HepG2 (cell line): ENCODE measurements around the gene ACSL5. TPM values are rescaled to one million over a fixed set of nuclear protein-coding genes. Genes with fewer than 3 reads are reported as not detected.
A peak's percentile ranks its signal among the peaks of the same experiment; 100 is the strongest.

Experiments used
- CHD2 ChIP-seq: IDR thresholded peaks from 2 replicates; pipeline ENCODE4 v1.6.1; 2011; ENCODE audit warnings: low read depth, low read length, improper control_type of control experiment
- EED ChIP-seq: sonication (generic); formaldehyde crosslinking; IDR thresholded peaks from 2 replicates; pipeline ENCODE4 v1.5.0; 2020; ENCODE audit warnings: mild to moderate bottlenecking, missing genetic modification reagents
- LCORL ChIP-seq, 2 experiments: fragments of 450-650 bp in 1 of 2; sonication (generic) in 1 of 2; formaldehyde crosslinking in 1 of 2; IDR thresholded peaks; 2 replicates each; pipeline versions ENCODE4 v1.5.0 to v1.6.1; 2017 to 2020; ENCODE audit warnings: antibody characterized with exemption in 1 of 2, missing genetic modification reagents in 1 of 2
- SIN3A ChIP-seq: IDR thresholded peaks from 2 replicates; pipeline ENCODE4 v1.6.1; 2011; ENCODE audit warnings: low read depth, mild to moderate bottlenecking, control low read depth, low read length, borderline replicate concordance
- TMF1 ChIP-seq: sonication (generic); formaldehyde crosslinking; IDR thresholded peaks from 2 replicates; pipeline ENCODE4 v1.8.1; 2022; ENCODE audit warnings: low read depth, missing genetic modification reagents
- ZNF282 ChIP-seq: fragments of 450-650 bp; IDR thresholded peaks from 2 replicates; pipeline ENCODE4 v1.6.1; 2018; ENCODE audit not compliant: partially characterized antibody
- ZNF484 ChIP-seq: sonication (generic); formaldehyde crosslinking; IDR thresholded peaks from 2 replicates; pipeline ENCODE4 v1.5.1; 2020; ENCODE audit warnings: mild to moderate bottlenecking, low read depth, missing genetic modification reagents, borderline replicate concordance
- ZNF772 ChIP-seq: sonication (generic); formaldehyde crosslinking; IDR thresholded peaks from 2 replicates; pipeline ENCODE4 v1.5.0; 2020; ENCODE audit warnings: mild to moderate bottlenecking, missing genetic modification reagents
- ZNF839 ChIP-seq: sonication (generic); formaldehyde crosslinking; IDR thresholded peaks from 2 replicates; pipeline ENCODE4 v1.4.0; 2020; ENCODE audit warnings: missing genetic modification reagents, mild to moderate bottlenecking, borderline replicate concordance
- ZNF878 ChIP-seq: sonication (generic); formaldehyde crosslinking; IDR thresholded peaks from 2 replicates; pipeline ENCODE4 v1.8.1; 2023; ENCODE audit warnings: mild to moderate bottlenecking, missing genetic modification reagents, moderate library complexity
- polyA plus RNA-seq, 8 experiments: library from polyadenylated mRNA; depleted of rRNA in 3 of 8; stranded (reverse) in 7 of 8; unstranded in 1 of 8; fragments of >200 nt; fragmentation: Illumina TruSeq in 4 of 8; extraction: Trizol in 4 of 8; gene quantifications; 2 replicates each; pipeline versions ENCODE4 v1.2.1 to v1.2.3, GENCODE V29; 2011 to 2016; ENCODE audit warnings: low read depth in 4 of 8, missing spikeins in 1 of 8, mixed read lengths in 1 of 8; ENCODE audit not compliant: insufficient read depth in 1 of 8
- total RNA-seq, 5 experiments: library from RNA; depleted of rRNA; stranded (reverse); fragments of >200 nt; fragmentation: Illumina TruSeq; extraction: Trizol; gene quantifications; 2 replicates each; pipeline ENCODE4 v1.2.3, GENCODE V29; 2016; ENCODE audit warnings: low read depth in 1 of 5
- TF ChIP-seq, protein P1 (sequence below): sonication (generic); formaldehyde crosslinking; IDR thresholded peaks from 2 replicates; pipeline ENCODE4 v1.8.1; 2023; ENCODE audit warnings: mild to moderate bottlenecking, missing genetic modification reagents
- TF ChIP-seq, protein P2 (sequence below): sonication (generic); formaldehyde crosslinking; IDR thresholded peaks from 2 replicates; pipeline ENCODE4 v1.4.0; 2020; ENCODE audit warnings: missing genetic modification reagents
- TF ChIP-seq, protein P3 (sequence below): IDR thresholded peaks from 2 replicates; pipeline ENCODE4 v1.4.0; 2020; ENCODE audit warnings: mild to moderate bottlenecking, missing genetic modification reagents
- TF ChIP-seq, protein P4 (sequence below): sonication (generic); formaldehyde crosslinking; IDR thresholded peaks from 2 replicates; pipeline ENCODE4 v1.5.1; 2020; ENCODE audit warnings: missing genetic modification reagents, mild to moderate bottlenecking, borderline replicate concordance
- TF ChIP-seq, protein P5 (sequence below): IDR thresholded peaks from 2 replicates; pipeline ENCODE4 v1.6.1; 2016; ENCODE audit warnings: missing compliant biosample characterization, missing genetic modification reagents, borderline replicate concordance
- TF ChIP-seq, protein P6 (sequence below): IDR thresholded peaks from 2 replicates; pipeline ENCODE4 v1.6.1; 2016; ENCODE audit warnings: mild to moderate bottlenecking, missing biosample characterization, missing genetic modification reagents

The ACSL5 gene
- total and polyA plus RNA-seq, 2 of the 13 experiments (the other 11 are each of a cell fraction or from before 2014, with no cell fraction given), result 56.4 to 82.5 TPM

DNA sequence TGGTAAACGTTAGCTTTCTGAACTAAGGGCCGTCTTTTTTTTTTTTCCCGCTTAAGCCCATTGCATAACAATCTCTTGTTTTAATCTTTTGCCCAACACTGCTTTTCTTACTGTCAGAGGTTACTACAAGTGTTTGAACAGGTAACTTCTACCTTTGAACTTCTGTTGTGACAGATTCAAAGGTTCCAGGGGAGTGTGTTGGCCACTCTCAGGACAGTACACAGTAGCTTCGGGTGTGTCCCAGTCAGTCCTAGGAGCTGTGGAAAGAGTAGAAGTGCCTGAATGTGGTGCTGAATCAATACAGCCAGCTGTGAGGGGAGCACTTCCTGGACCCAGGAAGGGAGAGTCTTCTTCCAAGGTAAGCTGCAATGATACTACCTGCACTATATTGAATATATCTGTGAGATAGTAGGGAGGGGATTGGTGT, at the start of gene ACSL5 (continued):
- TF ChIP-seq, protein P1, sequence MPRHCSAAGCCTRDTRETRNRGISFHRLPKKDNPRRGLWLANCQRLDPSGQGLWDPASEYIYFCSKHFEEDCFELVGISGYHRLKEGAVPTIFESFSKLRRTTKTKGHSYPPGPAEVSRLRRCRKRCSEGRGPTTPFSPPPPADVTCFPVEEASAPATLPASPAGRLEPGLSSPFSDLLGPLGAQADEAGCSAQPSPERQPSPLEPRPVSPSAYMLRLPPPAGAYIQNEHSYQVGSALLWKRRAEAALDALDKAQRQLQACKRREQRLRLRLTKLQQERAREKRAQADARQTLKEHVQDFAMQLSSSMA (CRISPR knock-in tag), result no peak
- TF ChIP-seq, protein P2, sequence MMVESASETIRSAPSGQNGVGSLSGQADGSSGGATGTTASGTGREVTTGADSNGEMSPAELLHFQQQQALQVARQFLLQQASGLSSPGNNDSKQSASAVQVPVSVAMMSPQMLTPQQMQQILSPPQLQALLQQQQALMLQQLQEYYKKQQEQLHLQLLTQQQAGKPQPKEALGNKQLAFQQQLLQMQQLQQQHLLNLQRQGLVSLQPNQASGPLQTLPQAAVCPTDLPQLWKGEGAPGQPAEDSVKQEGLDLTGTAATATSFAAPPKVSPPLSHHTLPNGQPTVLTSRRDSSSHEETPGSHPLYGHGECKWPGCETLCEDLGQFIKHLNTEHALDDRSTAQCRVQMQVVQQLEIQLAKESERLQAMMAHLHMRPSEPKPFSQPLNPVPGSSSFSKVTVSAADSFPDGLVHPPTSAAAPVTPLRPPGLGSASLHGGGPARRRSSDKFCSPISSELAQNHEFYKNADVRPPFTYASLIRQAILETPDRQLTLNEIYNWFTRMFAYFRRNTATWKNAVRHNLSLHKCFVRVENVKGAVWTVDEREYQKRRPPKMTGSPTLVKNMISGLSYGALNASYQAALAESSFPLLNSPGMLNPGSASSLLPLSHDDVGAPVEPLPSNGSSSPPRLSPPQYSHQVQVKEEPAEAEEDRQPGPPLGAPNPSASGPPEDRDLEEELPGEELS (CRISPR knock-in tag), result peak; percentile 78
- TF ChIP-seq TMF1 (CRISPR knock-in tag), result no peak
- TF ChIP-seq EED, result no peak
- TF ChIP-seq LCORL (IDR thresholded peaks at IDR 0.05), result peak; percentile 58; the same call in 1 of the 2 replicates
- peak; percentile 82 for TF ChIP-seq LCORL (CRISPR knock-in tag; IDR thresholded peaks at IDR 0.05)
- no peak for TF ChIP-seq ZNF839 (CRISPR knock-in tag)
- TF ChIP-seq SIN3A, result peak; percentile 77; the same call in 1 of the 2 replicates
- no peak for TF ChIP-seq ZNF772 (CRISPR knock-in tag)
- TF ChIP-seq, protein P3, sequence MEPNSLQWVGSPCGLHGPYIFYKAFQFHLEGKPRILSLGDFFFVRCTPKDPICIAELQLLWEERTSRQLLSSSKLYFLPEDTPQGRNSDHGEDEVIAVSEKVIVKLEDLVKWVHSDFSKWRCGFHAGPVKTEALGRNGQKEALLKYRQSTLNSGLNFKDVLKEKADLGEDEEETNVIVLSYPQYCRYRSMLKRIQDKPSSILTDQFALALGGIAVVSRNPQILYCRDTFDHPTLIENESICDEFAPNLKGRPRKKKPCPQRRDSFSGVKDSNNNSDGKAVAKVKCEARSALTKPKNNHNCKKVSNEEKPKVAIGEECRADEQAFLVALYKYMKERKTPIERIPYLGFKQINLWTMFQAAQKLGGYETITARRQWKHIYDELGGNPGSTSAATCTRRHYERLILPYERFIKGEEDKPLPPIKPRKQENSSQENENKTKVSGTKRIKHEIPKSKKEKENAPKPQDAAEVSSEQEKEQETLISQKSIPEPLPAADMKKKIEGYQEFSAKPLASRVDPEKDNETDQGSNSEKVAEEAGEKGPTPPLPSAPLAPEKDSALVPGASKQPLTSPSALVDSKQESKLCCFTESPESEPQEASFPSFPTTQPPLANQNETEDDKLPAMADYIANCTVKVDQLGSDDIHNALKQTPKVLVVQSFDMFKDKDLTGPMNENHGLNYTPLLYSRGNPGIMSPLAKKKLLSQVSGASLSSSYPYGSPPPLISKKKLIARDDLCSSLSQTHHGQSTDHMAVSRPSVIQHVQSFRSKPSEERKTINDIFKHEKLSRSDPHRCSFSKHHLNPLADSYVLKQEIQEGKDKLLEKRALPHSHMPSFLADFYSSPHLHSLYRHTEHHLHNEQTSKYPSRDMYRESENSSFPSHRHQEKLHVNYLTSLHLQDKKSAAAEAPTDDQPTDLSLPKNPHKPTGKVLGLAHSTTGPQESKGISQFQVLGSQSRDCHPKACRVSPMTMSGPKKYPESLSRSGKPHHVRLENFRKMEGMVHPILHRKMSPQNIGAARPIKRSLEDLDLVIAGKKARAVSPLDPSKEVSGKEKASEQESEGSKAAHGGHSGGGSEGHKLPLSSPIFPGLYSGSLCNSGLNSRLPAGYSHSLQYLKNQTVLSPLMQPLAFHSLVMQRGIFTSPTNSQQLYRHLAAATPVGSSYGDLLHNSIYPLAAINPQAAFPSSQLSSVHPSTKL (CRISPR knock-in tag), result peak; percentile 94
- TF ChIP-seq, protein P4, sequence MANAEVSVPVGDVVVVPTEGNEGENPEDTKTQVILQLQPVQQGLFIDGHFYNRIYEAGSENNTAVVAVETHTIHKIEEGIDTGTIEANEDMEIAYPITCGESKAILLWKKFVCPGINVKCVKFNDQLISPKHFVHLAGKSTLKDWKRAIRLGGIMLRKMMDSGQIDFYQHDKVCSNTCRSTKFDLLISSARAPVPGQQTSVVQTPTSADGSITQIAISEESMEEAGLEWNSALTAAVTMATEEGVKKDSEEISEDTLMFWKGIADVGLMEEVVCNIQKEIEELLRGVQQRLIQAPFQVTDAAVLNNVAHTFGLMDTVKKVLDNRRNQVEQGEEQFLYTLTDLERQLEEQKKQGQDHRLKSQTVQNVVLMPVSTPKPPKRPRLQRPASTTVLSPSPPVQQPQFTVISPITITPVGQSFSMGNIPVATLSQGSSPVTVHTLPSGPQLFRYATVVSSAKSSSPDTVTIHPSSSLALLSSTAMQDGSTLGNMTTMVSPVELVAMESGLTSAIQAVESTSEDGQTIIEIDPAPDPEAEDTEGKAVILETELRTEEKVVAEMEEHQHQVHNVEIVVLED (CRISPR knock-in tag), result no peak
- TF ChIP-seq ZNF878 (CRISPR knock-in tag), result peak; percentile 64; the same call in 1 of the 2 replicates
- TF ChIP-seq, protein P5, sequence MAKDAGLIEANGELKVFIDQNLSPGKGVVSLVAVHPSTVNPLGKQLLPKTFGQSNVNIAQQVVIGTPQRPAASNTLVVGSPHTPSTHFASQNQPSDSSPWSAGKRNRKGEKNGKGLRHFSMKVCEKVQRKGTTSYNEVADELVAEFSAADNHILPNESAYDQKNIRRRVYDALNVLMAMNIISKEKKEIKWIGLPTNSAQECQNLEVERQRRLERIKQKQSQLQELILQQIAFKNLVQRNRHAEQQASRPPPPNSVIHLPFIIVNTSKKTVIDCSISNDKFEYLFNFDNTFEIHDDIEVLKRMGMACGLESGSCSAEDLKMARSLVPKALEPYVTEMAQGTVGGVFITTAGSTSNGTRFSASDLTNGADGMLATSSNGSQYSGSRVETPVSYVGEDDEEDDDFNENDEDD, result 0 out of 2 replicates have a peak, but pooled peaks have one; percentile 21
- no peak for TF ChIP-seq CHD2
- TF ChIP-seq ZNF282, result no peak
- TF ChIP-seq, protein P6, sequence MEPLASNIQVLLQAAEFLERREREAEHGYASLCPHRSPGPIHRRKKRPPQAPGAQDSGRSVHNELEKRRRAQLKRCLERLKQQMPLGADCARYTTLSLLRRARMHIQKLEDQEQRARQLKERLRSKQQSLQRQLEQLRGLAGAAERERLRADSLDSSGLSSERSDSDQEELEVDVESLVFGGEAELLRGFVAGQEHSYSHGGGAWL, result no peak
- no peak for TF ChIP-seq ZNF484 (CRISPR knock-in tag)
